Ecto neural progenitor cell (in vitro differentiated cells): ENCODE results near the gene DOCK8.
"Not testable (repeated sequence)": the region's sequence is repeated elsewhere in the genome, so short reads cannot be mapped to it uniquely, and the experiment has no call there.

Experiments
- DNase-seq: peaks from one replicate; pipeline ENCODE4 v3.0.0-alpha.2; 2018; ENCODE audit warnings: low spot score

Gene DOCK8

DNA sequence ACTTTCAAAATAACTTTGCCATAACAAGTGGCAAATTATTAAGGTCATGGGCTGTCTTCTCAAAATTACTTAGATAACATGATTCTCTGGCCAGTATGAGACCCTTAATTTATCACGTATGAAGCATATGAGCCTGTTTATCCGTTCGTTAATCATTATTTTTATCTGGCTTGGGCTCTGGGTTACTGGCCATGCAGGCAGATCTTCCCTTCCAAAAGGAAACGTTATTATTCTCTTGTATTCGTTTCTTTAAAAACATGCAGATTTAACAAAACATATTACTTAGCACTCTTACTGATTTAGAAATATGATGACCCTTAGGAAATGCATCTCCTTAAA is 148.6 kb downstream of the DOCK8 start:
- no peak for DNase-seq

DNA sequence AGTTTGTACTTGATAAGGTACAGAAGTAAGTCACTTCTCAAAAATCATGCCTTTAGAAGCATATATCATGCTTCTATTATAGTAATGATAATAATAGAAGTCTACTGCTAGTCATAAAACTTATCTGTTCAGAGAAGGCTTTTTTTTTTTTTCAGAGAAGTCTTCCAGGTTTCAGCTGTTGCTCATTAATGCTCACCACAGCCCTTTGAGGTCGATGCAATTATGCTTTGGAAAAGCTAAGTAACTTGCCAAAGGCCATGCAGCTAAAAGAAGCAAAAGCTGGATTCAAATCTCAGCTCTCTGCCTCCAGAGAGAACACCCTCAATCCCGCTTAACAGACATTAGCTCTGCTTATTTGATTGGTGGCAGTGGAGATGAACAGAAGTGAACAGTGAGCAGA is 150.8 kb downstream of the DOCK8 start:
- DNase-seq, result no peak

DNA sequence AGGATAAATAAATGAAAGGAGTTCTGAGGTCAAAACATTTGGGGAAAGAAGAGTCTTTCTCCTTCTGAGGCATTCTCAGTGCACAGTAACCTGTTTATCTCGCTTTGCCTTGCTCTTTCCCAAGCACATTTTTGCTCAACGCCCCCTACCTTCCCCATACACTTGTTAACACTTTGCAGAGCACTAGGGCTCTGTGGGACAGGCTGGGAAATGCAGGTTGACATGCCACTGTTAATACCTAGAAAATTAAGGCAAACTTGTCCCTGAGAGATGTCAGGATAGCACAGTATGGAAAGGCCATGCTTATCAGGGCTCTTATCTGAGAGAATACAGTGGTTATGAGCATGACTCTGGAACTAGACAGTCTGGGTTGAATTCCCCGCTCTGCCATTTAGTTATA is 152.0 kb downstream of the DOCK8 start:
- DNase-seq, result no peak

DNA sequence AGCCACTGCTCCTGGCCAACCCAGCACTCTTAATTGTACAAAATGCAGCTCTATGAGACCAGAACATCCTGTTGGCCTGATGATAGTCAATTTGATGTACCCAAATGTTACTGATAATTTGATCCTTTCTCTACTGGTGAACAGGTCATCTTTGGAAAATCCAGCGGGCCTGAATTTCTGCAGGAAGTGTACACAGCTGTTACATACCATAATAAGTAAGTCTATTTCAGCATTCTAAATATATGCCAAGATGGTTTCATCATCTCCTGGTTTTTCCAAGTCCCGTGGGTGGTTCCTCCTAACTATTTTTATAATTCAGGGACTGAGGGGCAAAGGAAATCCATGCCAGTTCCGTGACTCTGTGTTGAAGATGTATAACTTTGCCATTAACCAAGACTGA is 155.4 kb downstream of the DOCK8 start:
- DNase-seq, result no peak

DNA sequence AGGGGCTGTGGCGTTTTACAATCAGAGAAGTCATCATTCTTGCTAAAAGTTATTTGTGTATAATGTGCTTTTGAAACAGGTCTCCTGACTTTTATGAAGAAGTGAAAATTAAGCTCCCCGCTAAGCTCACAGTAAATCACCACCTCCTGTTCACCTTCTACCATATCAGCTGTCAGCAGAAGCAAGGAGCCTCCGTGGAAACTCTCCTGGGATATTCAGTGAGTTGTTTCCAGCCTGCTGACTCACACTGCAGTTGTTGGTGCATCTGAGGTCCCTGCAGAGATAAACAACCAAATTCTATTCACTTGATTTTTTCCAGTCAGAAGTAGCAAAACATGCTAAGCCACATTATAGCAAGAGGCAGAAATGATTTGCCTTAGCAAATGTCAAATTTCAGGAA is 156.7 kb downstream of the DOCK8 start:
- DNase-seq, result no peak

DNA sequence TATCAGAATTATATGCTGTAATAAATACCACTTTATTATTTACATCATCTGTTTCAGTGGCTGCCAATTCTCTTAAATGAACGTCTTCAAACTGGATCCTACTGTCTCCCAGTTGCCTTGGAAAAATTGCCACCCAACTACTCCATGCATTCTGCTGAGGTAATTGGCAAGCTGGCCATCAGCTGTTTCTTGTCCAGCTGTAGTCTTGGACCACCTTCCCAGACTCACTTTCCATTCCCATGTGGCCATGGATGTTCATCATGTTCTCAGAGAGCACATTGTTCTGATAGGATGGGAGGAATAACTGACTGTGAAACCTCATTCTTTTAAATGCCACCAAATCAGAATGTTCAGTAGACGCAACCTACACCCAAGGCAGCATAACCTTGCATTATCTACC is 157.5 kb downstream of the DOCK8 start:
- no peak for DNase-seq

DNA sequence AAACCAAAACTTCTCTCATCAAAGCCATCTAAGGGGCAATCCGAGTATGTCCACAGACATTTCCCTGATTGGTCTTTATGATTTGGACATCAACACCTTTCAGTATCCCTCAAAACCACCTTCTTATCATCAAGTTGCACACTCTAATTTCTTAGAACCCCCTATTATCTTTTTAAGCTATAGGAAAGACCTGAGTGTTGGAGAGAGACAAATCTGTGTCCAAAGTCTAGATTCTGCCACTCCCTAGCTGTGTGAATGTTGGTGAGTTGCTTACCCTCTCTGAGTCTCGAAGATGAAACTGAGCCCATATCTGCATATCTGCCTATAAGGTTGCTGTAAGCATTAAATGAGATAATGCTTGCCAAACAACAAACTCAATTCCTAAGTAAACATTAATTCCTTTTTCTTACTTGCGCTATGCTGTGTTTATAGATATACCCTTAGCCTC is 159.1 kb downstream of the DOCK8 start:
- DNase-seq, result no peak

DNA sequence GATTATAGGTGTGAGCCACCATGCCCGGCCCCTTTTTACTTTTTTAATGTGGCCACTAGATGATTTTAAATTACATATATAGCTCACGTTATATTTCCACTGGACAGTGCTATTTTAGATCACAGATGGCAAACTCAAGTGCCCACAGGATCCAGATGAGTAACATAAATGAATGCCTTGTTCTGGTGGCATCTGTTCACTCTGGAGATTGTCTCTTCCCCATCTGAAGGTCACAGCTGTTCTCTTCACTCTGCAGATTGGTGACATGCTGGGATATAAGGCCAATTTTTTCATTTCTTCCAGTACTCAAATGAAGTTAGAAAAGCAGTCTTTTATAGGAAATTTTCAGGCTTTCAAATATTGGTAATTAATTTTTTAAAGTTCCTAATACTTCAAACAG is 160.1 kb downstream of the DOCK8 start:
- no peak for DNase-seq

DNA sequence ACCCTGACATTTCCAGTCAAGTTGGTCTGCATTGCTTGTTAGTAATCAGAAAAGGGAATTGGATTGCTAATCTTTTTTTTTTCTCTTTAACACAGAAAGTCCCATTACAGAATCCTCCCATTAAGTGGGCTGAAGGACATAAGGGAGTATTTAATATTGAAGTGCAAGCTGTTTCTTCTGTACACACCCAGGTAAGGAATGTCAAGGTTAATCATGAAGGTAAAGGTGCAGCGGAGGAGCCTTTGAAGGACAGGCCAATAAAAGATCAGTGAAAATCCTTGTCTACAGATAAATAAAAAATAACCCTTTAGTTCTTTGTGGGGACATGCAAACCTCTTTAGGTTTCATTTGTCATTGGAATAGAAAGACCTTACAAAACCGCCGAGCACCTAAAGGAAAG is 161.4 kb downstream of the DOCK8 start:
- no peak for DNase-seq

DNA sequence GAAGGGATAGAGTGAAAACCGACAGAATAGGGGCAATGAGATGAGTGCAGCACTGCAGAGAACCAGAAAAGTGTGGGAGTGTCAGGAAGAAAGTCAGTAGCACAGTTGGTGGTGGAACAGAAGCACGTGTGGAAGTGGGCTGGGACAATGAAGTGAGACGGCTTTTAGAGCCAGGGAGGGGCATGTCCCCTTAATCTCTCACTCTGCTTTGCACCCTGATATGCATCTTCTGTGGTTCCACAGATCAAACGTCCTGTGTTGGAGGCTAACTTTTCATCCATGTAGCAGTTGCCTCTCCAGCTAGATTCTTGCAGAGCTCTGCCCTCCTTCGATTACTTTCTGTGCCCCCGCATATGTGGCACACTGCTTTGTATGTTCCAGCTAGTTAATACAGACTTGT is 163.6 kb downstream of the DOCK8 start:
- no peak for DNase-seq

DNA sequence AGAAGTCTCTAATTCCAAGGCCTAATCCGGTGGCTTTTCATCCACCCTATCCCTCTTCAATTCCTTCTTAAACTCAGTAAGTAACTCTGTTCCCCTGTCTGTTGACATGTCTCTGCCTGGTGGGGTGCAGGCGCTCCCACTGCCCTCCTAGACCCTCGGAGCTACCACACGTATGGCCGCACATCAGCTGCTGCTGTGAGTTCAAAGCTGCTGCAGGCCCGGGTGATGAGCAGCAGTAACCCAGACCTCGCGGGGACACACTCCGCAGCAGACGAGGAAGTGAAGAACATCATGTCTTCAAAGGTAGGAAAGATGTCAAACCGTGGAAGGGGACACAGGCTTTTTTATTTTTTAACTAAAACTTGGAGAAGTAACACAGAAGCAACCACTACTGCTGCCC is 167.7 kb downstream of the DOCK8 start:
- no peak for DNase-seq

DNA sequence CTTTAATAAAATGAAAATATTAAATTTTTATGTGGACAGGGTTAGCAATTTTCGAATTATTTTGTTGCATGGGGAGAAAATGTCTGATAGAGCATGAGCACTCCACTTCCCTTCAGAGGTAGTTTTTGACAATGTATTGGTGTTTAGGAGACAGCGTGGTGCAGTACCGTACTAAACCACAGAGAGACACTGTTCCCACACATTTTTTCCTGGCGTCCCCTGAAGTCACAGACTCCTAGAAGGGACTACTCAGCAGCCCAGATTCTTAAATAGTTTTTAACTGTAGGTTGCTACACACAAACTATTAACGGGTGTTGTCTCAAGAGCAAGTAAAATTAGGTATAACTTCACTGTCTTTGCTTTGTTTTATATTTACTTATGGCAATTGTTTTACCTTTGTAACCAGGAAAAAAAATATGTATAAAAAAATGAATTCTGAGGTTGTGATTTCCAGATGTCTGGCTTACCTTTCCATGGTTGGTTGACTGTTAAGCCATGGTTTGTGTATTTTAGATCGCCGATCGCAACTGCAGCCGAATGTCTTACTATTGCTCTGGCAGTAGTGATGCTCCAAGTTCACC is 171.2 kb downstream of the DOCK8 start:
- peak; percentile 63 for DNase-seq

DNA sequence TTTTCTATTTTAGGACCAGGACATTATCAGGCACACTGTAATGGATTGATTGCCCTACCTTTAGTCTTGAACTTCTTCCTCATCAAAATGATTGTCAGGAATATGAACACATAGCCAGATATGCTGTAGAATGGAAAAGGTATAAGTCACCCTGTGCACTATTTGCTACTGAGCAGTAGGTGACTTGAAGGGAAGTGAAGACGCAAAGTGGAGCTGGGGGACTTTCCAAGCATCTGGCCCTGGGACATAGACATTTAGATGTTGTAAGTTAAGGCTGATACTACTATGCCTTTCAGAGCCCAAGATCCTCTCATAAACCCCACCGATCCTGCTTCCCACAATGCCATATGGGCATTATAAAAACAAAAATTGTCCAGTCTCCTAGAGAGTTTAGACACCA is 174.5 kb downstream of the DOCK8 start:
- no peak for DNase-seq

DNA sequence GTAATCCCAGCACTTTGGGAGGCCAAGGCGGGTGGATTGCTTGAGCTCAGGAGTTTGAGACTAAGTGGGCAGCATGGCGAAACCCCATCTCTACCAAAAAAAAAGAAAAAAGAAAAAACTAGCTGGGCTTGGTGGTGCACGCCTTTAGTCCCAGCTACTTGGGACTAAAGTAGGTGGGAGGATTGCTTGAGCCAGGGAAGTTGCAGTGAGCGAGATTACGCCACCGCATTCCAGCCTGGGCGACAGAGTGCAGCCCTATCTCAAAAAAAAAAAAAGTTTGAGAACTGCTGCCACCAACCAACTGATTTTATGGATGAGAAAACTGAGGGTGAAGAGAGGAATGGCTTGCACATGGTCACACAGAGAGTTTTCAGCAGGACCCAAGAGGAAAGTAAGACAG is 175.1 kb downstream of the DOCK8 start:
- DNase-seq, result no peak

DNA sequence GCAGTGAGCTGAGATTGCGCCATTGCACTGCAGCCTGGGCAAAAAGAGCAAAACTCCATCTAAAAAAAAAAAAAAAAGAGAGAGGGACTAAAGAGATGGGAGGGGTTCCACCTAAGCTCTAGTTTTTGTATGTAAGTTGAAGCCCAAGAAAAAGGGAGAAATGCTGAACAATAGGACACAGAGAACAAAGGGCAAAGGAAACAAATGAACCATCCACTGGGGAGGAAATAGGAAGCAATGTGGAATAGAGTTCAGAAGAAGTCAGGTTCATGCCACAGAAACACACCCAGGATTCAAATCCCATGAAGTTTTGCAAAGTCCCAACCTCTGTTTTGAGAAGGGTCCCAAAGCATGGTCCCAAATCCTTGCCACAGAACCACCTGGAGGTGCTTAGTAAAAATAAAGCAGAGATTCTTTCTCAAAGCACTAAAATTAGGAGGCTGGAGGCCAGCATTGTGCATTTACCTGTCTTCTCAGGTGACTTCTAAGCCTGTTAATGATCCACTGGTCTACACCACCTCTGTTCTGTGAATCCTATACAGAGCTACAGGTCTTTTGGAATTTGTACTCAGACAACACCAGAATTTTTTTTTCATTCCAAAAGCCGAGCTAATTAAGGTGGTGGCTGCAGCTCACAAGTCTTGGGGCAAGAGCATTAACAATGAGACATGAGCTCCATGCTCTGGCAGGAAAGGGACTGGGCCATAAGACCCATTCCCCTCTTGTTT is 177.6 kb downstream of the DOCK8 start:
- DNase-seq, result no peak

DNA sequence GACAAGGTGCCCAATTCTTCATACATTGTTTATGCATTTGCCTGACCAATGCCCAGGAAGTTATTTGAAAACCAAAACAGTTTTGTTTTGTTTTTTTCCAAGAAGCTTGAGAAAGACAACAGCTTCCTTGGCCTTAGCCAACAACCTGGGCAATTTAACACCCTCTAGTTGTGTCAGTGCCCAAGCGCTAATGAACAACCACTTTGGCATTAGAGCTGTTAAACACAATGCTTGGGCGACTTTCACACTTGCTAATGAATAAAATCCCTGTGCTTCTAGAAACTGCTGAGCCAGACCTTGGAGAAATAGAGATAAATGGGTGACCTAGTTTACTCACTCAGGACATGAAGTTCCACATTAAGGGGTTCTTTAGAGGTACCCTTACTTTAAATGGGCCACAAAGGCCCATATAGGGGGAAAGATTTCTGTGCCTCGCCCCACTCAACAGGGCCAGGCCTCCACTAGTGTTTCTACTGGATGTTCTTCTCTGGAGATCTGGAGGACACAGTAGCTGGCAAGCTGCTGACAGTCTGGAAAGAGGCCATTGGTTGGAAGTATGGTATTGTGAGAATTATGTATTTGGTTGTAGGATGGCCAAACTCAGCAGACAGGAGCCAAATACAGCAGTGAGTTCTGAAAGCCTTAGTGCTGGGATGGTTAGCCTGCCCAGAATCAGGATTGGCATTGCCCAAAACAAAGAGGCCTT is 179.8 kb downstream of the DOCK8 start:
- no peak for DNase-seq

DNA sequence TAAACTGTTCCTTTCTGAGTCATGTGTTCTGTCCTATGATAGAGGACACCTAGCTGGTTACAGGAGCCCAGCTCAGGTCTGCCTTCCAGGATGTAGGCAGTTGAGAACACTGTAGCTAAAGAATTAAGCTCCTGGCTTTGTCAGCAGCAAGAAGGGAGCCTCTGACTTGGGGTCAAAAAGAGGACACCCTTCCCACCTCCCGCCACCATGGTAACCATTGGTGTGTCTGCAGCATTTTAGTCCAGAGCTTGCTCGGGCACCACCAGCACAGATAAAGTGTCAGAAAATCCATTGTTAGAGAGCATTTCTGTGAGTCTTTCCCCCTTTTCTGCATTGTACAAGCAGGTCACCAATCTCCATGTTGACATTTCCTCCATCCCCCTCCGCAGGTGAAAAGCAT is 181.7 kb downstream of the DOCK8 start:
- no peak for DNase-seq

DNA sequence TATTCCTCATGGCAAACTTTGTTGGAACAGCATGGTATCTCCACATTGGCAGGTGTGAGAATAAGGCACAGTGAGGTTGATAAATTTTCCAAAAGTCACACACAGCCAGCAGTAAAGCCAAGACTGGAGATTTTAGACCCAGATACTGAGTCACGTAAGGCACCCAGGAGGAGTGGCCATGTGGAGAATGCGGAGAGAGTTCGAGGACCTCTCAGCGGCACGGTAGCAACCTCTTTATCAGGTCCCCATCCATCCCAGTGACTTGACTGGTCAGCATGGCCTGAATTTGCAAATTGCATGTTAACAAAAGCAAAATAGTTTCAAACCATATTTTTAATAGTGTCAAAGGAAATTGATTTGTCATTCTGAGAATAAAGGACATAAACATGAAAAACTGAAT is 183.4 kb downstream of the DOCK8 start:
- no peak for DNase-seq

DNA sequence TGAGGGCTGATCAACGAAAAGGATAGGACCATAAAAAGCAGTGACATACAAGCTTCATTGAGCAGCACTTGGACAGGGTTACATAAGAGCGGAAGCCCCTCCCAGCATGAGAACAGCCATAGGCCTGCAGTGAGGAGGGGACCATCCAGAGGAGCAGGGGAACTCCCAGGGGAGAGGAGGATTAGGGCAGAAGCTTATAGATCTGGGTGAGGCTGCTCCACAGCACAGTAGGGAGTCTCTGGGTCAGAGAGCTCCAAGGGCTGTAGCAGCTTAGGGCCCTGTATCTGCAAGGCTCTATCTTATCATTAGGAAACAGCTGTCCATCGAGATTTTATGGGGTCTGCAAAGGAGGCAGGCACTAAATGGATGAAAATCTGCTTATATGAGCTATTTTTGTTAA is 186.6 kb downstream of the DOCK8 start:
- no peak for DNase-seq

DNA sequence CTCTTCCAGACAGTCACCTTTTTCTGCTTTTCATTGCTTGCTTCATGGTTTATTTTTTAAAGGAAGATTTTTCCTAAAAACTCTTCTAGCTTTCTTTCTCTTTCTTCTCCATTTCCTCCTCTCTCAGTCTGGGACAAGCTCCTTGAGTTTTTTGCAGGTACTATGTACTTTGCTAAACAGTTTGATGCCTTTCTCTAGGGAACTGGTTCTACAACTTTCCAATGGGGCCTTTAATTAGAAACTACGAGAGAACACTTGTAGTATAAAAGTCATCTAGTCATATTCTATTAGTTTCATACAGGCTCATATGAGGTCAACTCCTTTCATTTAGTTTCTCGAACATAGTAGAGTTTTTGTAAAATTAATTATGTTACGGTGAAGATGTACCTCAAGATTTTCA is 189.6 kb downstream of the DOCK8 start:
- no peak for DNase-seq

DNA sequence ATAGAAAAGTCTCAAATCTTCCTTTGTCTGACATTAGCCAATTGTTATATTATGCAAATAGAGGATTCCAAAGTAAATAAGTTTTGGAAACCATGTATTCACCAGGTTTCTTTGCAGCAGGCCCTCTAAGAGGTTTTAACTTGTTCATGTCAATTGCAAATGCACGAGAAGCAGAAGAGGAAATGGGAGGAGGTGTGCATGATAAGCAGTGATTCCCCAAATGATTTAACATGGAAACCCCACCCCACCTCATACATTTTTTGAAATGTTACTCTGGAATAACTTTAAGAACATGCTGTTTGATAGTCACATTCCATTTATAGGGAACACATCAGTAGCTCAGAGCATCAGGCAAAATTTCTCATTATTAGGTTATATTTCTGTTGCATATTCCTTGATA is 190.7 kb downstream of the DOCK8 start:
- no peak for DNase-seq

DNA sequence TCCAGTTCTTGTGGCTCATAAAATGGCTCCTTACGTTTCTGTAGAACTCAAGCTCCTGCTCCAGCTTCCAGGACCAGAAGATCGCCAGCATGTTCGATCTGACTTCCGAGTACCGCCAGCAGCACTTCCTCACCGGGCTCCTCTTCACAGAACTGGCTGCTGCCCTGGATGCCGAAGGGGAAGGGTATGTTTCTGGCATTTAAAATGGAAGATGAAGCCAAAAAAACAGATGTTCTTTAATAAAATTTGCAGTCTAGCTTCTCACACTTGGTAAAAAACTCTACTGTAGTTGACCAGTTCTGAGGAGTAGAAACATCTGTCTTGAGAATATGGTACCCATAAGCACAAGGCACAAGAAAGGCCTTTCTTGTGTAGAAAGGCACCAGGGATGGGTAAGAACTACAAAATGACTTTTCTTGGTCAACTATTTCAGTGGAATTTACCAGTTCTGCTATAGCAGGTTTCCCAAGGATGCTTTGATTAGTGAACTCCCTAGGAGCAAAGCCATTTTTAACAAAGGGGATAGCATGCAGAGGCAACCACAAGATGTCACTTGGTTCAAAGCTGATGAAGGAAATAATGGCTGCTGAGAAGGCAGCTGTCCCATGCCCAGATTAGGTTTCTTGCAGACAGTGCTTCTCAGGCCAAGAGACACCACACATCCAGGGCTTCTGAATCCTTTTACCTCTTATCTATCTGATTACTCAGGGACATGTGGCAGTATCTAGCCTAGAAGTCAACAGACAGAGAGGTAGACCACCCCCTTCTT is 192.4 kb downstream of the DOCK8 start:
- DNase-seq, result no peak

DNA sequence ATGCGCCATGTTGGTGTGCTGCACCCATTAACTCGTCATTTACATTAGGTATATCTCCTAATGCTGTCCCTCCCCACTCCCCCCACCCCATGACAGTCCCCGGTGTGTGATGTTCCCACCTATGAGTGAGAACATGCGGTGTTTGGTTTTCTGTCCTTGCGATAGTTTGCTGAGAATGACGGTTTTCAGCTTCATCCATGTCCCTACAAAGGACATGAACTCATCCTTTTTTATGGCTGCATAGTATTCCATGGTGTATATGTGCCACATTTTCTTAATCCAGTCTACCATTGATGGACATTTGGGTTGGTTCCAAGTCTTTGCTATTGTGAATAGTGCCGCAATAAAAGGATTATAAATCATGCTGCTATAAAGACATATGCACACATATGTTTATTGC is 195.0 kb downstream of the DOCK8 start:
- not testable (repeated sequence) for DNase-seq
